Mucosa of stomach (tissue), 1 donor: Measurements from ENCODE around the gene EYS.

Experiments used
- H3K27me3 ChIP-seq: one replicate; pipeline ENCODE4 v1.7.0; 2013; ENCODE audit warnings: mild to moderate bottlenecking, low read length; ENCODE audit not compliant: control insufficient read depth, insufficient read depth
- H3K36me3 ChIP-seq: one replicate; pipeline ENCODE4 v1.7.0; 2013; ENCODE audit warnings: low read length; ENCODE audit not compliant: control insufficient read depth, insufficient read depth
- H3K4me1 ChIP-seq: one replicate; pipeline ENCODE4 v1.7.0; 2013; ENCODE audit warnings: mild to moderate bottlenecking, low read length; ENCODE audit not compliant: control insufficient read depth, insufficient read depth
- H3K4me3 ChIP-seq: one replicate; pipeline ENCODE4 v1.7.0; 2013; ENCODE audit warnings: low read length
- H3K9ac ChIP-seq: one replicate; pipeline ENCODE4 v1.7.0; 2013; ENCODE audit warnings: mild to moderate bottlenecking, low read length, moderate library complexity
- H3K9me3 ChIP-seq: one replicate; pipeline ENCODE4 v1.7.0; 2013; ENCODE audit warnings: mild to moderate bottlenecking, low read length, moderate library complexity; ENCODE audit not compliant: control insufficient read depth
- donor health status: Pancreatic carcinoma.

The EYS gene

DNA sequence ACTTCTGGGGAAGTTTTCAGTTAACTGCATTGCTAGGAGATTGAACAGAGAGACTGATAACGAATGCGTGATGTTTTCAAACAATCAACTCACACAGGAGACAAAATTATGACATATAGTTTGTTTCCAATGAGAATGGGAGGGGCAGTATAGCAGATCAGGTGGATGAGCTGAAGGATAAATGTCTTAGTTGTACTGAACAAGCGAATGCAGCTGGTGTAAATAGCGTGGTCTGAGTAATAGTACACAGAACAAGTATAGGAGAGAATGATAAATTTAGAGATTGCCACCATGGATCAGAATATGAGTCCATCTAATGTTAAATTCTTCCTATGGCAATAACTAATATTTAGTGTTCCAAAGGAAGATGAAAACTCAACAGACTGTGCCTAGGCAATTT is 858.6 kb downstream of the EYS start:
- no peaks in the 10 kb centered on the region for H3K4me1 ChIP-seq
- no peaks in the 10 kb centered on the region for H3K27me3 ChIP-seq
- H3K36me3 ChIP-seq: no peaks in the 10 kb centered on the region
- no peak overlapping the region for H3K4me3 ChIP-seq
- no peaks in the 10 kb centered on the region for H3K9me3 ChIP-seq
- H3K9ac ChIP-seq: no peak overlapping the region

DNA sequence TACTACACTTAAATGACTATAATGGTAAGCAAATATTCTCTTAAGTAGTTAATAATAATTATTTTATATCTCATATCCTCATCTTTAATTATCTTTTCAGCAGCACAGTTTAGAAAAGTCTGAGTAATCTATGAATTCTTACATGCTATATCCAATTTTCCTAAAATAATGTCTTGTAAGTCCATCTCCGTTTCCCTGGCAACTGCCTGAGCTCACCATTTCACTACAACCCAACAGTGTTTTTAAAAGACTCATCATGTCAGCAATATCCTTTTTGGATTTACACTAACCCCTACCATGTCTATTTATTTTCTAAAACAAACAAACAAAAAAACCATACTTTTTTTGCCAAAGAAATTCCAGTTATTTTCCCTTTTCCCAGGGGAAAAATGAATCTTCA is 859.6 kb downstream of the EYS start:
- no peak overlapping the region for H3K4me3 ChIP-seq
- H3K27me3 ChIP-seq: no peaks in the 10 kb centered on the region
- H3K36me3 ChIP-seq: no peaks in the 10 kb centered on the region
- no peak overlapping the region for H3K9ac ChIP-seq
- no peaks in the 10 kb centered on the region for H3K9me3 ChIP-seq
- H3K4me1 ChIP-seq: no peaks in the 10 kb centered on the region

DNA sequence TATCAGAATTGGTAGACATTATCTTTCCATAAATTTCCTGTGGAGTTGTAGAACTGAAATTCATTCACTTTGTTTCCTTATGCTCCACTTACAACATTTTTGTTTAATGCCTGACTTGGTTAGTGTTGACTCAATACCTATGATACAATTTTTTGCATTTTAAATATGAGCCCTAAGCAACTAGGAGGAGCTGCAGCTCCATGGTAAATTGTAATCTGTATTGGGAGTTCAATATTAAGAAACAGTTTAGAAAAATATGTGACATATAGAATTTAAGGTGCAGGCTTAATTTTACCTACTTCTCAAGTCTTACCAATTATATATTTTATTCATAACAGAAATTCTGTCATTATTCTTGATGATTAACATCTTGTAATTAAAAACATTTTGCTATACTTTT is 868.3 kb downstream of the EYS start:
- H3K27me3 ChIP-seq: no peaks in the 10 kb centered on the region
- H3K36me3 ChIP-seq: no peaks in the 10 kb centered on the region
- H3K9ac ChIP-seq: no peak overlapping the region
- H3K4me1 ChIP-seq: no peaks in the 10 kb centered on the region
- no peaks in the 10 kb centered on the region for H3K9me3 ChIP-seq
- no peak overlapping the region for H3K4me3 ChIP-seq

DNA sequence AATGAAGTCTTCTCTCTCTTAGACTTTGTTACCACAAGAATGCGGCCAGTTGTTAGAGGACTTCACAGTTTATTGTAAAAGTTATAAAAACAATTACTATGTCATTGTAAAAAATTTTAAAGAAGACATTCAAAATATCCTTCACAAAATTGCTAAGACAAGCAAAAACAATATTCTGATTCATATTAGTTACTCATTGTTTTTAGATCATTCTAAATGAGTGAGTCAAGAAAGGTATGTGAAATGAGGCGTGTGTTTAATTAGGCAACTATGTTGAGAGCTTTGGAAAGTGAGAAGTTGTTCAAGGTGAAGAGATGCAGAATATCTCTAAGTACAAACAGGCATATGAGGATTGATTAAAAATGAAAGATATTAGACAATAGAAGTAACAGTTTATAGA is 875.3 kb downstream of the EYS start:
- Histone ChIP-seq H3K9ac (no peak overlapping the region), H3K4me3 (no peak overlapping the region), H3K27me3 (no peaks in the 10 kb centered on the region), H3K4me1 (no peaks in the 10 kb centered on the region), H3K36me3 (no peaks in the 10 kb centered on the region), H3K9me3 (no peaks in the 10 kb centered on the region)

DNA sequence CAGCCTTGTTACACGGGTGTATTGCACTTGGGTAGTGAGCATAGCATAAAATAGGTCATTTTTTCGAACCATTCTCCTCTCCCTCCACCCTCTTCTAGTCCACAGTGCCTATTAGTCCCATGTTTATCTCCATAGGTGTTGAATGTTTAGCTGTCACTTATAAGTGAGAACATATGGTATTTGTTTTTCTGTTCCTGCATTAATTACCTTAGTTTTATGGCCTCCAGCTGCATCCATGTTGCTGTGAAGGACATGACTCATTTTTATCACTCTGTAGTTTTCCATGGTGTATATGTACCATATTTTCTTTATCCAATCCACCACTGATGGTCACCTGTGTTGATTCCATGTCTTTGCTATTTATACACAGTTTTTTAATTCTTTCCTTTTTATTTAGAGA is 889.5 kb downstream of the EYS start:
- Histone ChIP-seq H3K36me3 (no peaks in the 10 kb centered on the region), H3K9me3 (no peaks in the 10 kb centered on the region), H3K9ac (no peak overlapping the region), H3K4me3 (no peak overlapping the region), H3K27me3 (no peaks in the 10 kb centered on the region), H3K4me1 (no peaks in the 10 kb centered on the region)

DNA sequence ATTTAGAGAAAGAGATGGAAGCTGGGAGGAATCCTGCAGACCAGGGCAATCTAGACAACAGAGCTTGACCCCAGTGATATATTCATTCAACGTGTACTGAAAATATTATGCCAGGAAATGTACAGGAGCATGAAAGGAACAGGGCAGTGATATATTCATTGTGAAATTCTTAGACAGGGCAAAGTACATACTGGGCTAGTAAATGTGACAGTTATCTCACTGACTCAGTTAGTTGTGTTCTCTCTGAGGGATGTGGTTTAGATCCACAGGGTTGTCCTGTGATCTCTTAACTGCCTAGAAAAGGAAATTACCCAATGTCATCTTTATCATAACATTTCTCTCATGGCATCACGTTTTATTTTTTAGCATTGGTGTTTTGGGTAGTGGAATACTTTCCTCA is 891.3 kb downstream of the EYS start:
- no peak overlapping the region for H3K9ac ChIP-seq
- H3K4me3 ChIP-seq: no peak overlapping the region
- no peaks in the 10 kb centered on the region for H3K4me1 ChIP-seq
- no peaks in the 10 kb centered on the region for H3K36me3 ChIP-seq
- H3K9me3 ChIP-seq: no peaks in the 10 kb centered on the region
- H3K27me3 ChIP-seq: no peaks in the 10 kb centered on the region

DNA sequence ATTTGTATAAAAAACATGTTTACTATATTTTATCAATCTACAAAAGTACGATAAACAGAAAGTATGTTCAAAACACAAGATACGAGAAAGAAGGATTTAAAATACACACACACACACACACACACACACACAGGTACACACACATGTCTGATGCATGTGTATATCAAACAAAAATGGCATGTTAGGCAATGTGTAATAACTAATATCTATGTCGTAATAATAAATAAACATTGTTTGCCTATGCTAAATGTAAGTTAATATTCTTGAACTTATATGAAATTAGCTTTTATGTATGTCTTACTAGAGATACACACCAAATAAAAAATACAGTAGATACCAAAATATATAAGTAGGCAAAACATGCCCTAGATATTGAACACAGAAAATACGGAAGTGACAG is 894.9 kb downstream of the EYS start:
- no peaks in the 10 kb centered on the region for H3K9me3 ChIP-seq
- no peak overlapping the region for H3K9ac ChIP-seq
- no peaks in the 10 kb centered on the region for H3K27me3 ChIP-seq
- no peaks in the 10 kb centered on the region for H3K4me1 ChIP-seq
- no peaks in the 10 kb centered on the region for H3K36me3 ChIP-seq
- H3K4me3 ChIP-seq: no peak overlapping the region

DNA sequence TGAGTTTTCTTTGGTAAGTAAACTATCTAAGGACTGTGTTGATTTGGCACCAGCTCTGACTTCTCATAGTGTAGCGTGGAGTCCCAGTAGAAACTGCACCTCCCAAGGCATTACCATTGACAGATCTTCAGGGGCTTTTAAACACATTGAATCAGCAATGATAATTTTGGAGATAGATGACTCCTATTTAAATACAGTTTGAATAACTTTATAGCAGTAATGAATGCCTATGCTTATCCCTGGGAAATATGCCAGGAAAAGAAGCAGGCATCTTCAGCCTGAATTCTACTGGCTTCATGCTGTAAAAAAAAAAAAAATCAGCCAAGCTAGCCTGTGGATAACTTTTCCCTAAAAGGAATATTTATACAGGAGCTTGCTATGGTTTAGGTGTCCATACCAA is 895.9 kb downstream of the EYS start:
- no peaks in the 10 kb centered on the region for H3K36me3 ChIP-seq
- no peaks in the 10 kb centered on the region for H3K9me3 ChIP-seq
- no peak overlapping the region for H3K9ac ChIP-seq
- no peak overlapping the region for H3K4me3 ChIP-seq
- no peaks in the 10 kb centered on the region for H3K27me3 ChIP-seq
- no peaks in the 10 kb centered on the region for H3K4me1 ChIP-seq

DNA sequence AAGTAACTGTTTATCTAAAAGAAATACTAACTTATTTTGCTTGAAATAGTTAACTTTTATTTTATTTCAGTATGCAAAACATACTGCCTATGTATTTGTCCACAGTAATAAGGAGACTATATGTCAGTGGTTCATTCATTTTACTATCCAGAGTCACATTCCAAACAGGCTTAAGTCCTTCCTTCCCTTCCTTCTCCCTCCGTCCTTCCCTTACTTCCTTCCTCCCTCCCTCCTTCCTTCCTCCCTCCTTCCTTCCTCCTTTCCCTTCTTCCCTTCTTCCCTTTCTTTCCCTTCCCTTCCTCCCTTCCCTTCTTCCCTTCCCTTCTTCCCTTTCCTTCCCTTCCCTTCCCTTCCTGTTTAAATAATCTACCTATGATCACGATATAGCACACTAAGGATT is 899.2 kb downstream of the EYS start:
- H3K36me3 ChIP-seq: no peaks in the 10 kb centered on the region
- H3K9me3 ChIP-seq: no peaks in the 10 kb centered on the region
- H3K9ac ChIP-seq: no peak overlapping the region
- H3K4me3 ChIP-seq: no peak overlapping the region
- no peaks in the 10 kb centered on the region for H3K27me3 ChIP-seq
- no peaks in the 10 kb centered on the region for H3K4me1 ChIP-seq

DNA sequence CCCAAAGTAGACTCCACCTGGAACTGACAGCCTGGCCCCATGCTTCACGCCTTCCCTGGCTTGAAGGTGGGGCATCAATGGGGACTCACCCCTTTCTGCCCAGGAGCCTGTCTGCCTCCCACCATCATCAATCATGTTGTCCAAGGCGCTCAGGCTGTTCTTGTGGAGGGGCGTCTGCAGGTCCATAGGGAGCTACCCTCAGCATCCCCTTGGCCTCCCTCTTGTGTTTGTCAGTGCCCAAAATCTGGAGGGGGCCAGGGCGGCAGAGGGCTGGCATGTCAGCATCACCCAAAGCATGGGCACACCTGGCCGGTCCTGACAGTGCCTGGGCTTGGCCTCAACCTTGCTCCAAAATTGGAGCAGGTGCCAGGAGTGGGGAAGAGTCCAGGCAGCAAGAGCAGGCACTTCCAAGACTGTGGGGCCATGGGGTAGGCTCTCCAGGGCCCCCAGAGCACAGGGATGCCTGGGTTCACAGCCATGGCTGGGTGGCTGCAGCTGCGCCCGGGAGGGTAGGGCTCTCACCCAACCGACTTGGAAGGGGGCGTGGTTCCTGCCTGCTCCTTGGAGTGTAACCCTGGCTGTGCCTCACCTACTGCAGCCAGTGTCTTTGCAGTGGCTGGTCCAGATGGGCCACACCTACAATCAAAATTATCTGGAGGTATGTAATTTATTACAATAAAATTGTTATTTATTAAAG is 903.4 kb downstream of the EYS start:
- Histone ChIP-seq H3K9me3 (no peaks in the 10 kb centered on the region), H3K36me3 (no peaks in the 10 kb centered on the region), H3K4me1 (no peaks in the 10 kb centered on the region), H3K9ac (no peak overlapping the region), H3K27me3 (no peaks in the 10 kb centered on the region), H3K4me3 (no peak overlapping the region)

DNA sequence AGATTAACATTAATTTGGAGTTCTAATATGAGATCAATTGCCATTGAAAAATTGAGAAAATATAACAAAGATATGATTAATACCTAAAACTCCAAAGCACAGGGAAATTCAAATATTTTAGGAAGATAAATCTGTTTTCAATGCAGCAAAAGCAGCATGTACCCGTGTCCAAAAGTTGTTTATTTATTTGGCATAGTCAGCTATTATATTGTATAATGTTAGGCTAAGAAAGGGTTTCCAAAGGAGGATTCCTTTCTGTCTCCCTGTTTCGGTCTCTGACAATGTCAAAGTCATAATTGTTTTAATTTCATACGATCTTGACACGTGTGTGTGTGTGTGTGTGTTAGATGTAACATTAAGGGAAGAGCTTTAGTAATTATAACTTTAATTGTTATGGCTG is 914.5 kb downstream of the EYS start:
- Histone ChIP-seq H3K36me3 (no peaks in the 10 kb centered on the region), H3K4me1 (no peaks in the 10 kb centered on the region), H3K4me3 (no peak overlapping the region), H3K9ac (no peak overlapping the region), H3K27me3 (no peaks in the 10 kb centered on the region), H3K9me3 (no peaks in the 10 kb centered on the region)

DNA sequence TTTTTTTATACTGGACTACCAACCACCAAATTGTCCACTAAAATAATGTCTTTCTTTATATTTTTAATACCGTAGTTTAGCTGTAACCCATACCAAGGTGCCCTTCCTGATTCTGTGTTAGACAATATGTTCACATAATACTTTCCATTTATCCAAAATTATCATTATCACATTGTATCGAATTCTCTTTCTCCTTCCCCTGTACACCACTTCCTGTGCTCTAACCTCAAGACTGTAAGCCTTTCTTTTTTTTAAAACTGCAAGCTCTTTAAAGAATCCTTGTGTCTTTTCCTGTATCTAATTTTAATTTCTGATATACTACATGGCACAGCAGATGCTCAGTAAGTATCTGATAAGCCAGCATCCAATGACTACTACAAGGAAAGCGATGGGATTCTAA is 917.5 kb downstream of the EYS start:
- no peaks in the 10 kb centered on the region for H3K27me3 ChIP-seq
- no peak overlapping the region for H3K9ac ChIP-seq
- H3K9me3 ChIP-seq: no peaks in the 10 kb centered on the region
- H3K4me1 ChIP-seq: no peaks in the 10 kb centered on the region
- H3K4me3 ChIP-seq: no peak overlapping the region
- no peaks in the 10 kb centered on the region for H3K36me3 ChIP-seq

DNA sequence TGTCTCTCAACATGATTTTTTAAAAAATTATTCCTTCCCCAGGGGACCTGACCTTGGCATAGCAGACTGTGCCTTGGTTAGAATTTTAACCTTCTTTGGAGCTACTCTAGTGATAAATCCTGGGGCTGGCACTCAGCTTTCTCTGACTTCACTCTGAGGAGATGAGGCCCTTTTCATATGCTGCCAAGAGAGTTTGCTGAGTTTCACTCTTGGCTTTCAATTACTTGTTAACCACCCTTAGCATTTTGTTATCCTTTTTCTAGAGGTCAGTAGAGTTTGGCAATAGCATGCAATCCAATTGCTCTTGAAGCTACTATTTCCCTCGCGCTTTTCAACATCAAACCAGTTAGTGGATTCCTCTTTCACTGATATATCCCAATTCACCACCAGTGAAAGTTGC is 920.3 kb downstream of the EYS start:
- Histone ChIP-seq H3K27me3 (no peaks in the 10 kb centered on the region), H3K36me3 (no peaks in the 10 kb centered on the region), H3K4me1 (no peaks in the 10 kb centered on the region), H3K4me3 (no peak overlapping the region), H3K9me3 (no peaks in the 10 kb centered on the region), H3K9ac (no peak overlapping the region)
